GM12878 (cell line): ENCODE data around the gene CPNE5. TPM values are rescaled to one million over a fixed set of nuclear protein-coding genes. Genes with fewer than 3 reads are reported as not detected.

Experiments
- ATAC-seq: fragments of 200-7000 bp; cut with Tn5 transposase; 3 replicates; pipeline ENCODE4 v1.9.1; 2020; ENCODE audit warnings: mild to moderate bottlenecking, moderate library complexity
- BruUV-seq: library from RNA; stranded (reverse); fragments of 400-500 nt; replicated peaks from 2 replicates; lab custom pipeline; 2021; lab: Mats Ljungman, UMichigan
- CTCF ChIA-PET: fragments of 300-600 bp; sonication (Branson Sonifier 250); formaldehyde crosslinking; extraction: SDS; loops from one replicate; lab custom pipeline; 2021; ENCODE audit warnings: inconsistent platforms; lab: Yijun Ruan, JAX
- POLR2A ChIA-PET: fragments of 350-600 bp; formaldehyde crosslinking; extraction: SDS; loops from one replicate; lab custom pipeline; 2021; ENCODE audit warnings: inconsistent platforms; lab: Charles Lee
- RAD21 ChIA-PET: fragments of 300-600 bp; sonication (Branson Sonifier 250); formaldehyde crosslinking; loops from one replicate; lab custom pipeline; 2023; ENCODE audit warnings: antibody characterized with exemption; ENCODE audit not compliant: unreplicated experiment; lab: Charles Lee
- SMC1A ChIA-PET: fragments of 300-600 bp; sonication (Branson Sonifier 250); formaldehyde crosslinking; loops from one replicate; lab custom pipeline; 2023; ENCODE audit not compliant: unreplicated experiment, uncharacterized antibody; lab: Charles Lee
- DNase-seq: peaks from one replicate; pipeline ENCODE4 v3.0.0-alpha.2; 2011; ENCODE audit warnings: low read depth, low spot score
- FAIRE-seq: peaks from 3 replicates; lab custom pipeline; 2011; peaks lifted over from hg19 to GRCh38; lab: Jason Lieb, UNC
- H2AFZ ChIP-seq: 2 replicates; pipeline ENCODE4 v1.6.0; 2011; ENCODE audit warnings: low read depth, low read length, control low read depth; ENCODE audit not compliant: control insufficient read depth
- H3K27ac ChIP-seq: 2 replicates; pipeline ENCODE4 v1.5.1; 2011; ENCODE audit warnings: control low read depth; ENCODE audit not compliant: control insufficient read depth, insufficient read depth
- H3K27me3 ChIP-seq, 2 experiments: replicated peaks in 1 of 2; 2 replicates each; pipeline versions ENCODE4 v1.6.0 to v1.6.1; 2011; ENCODE audit warnings: low read length in 1 of 2; ENCODE audit not compliant: control insufficient read depth in 2 of 2, insufficient read depth in 2 of 2
- H3K36me3 ChIP-seq, 2 experiments: 2 replicates each; pipeline ENCODE4 v1.5.1; 2011; ENCODE audit warnings: low read length in 1 of 2; ENCODE audit not compliant: control insufficient read depth in 2 of 2, insufficient read depth in 2 of 2
- H3K4me1 ChIP-seq: 2 replicates; pipeline ENCODE4 v1.6.1; 2011; ENCODE audit warnings: mild to moderate bottlenecking, low read length, moderate library complexity, mixed read lengths; ENCODE audit not compliant: control insufficient read depth, insufficient read depth
- H3K4me2 ChIP-seq: 2 replicates; pipeline ENCODE4 v1.6.0; 2011; ENCODE audit warnings: control low read depth; ENCODE audit not compliant: control insufficient read depth, insufficient read depth
- H3K4me3 ChIP-seq: fragments of 200-600 bp; sonication (generic); 2 replicates; pipeline ENCODE4 v1.5.1; 2016
- H3K79me2 ChIP-seq: 2 replicates; pipeline ENCODE4 v1.6.0; 2011; ENCODE audit warnings: low read length; ENCODE audit not compliant: control insufficient read depth, insufficient read depth
- H3K9ac ChIP-seq: 2 replicates; pipeline ENCODE4 v1.8.0; 2011; ENCODE audit warnings: low read length, control low read depth, mixed read lengths; ENCODE audit not compliant: control insufficient read depth, insufficient read depth
- H3K9me3 ChIP-seq: replicated peaks from 3 replicates; pipeline ENCODE4 v1.5.1; 2011; ENCODE audit warnings: mild to moderate bottlenecking, low read length; ENCODE audit not compliant: control insufficient read depth, insufficient read depth
- H4K20me1 ChIP-seq: 2 replicates; pipeline ENCODE4 v1.6.0; 2011; ENCODE audit not compliant: control insufficient read depth, insufficient read depth
- HDAC2 ChIP-seq: fragments of 200-600 bp; sonication (generic); IDR thresholded peaks from 2 replicates; pipeline ENCODE4 v1.6.1; 2017
- IRF3 ChIP-seq: fragments of 450-650 bp; IDR thresholded peaks from 2 replicates; pipeline ENCODE4 v1.6.1; 2014; ENCODE audit warnings: mild to moderate bottlenecking
- MYC ChIP-seq: IDR thresholded peaks from 2 replicates; pipeline ENCODE4 v1.6.1; 2011; ENCODE audit warnings: mild to moderate bottlenecking, low read length, moderate library complexity, inconsistent platforms; ENCODE audit not compliant: insufficient read depth, insufficient replicate concordance, insufficient read length, severe bottlenecking
- NFYB ChIP-seq: IDR thresholded peaks from 2 replicates; pipeline ENCODE4 v1.6.1; 2011; ENCODE audit warnings: low read depth, mild to moderate bottlenecking, low read length, improper control_type of control experiment, moderate library complexity; ENCODE audit not compliant: insufficient read depth
- SIX5 ChIP-seq: IDR thresholded peaks from 2 replicates; pipeline ENCODE4 v1.6.1; 2011; ENCODE audit warnings: mild to moderate bottlenecking, low read depth, low read length, moderate library complexity; ENCODE audit not compliant: severe bottlenecking
- ZNF592 ChIP-seq: fragments of 450-650 bp; IDR thresholded peaks from 2 replicates; pipeline ENCODE4 v1.6.1; 2017; ENCODE audit warnings: mild to moderate bottlenecking, moderate library complexity
- WGBS: methylation state at CpG from one replicate; pipeline ENCODE4 v1.1.6; 2016; ENCODE audit warnings: low lambda C conversion rate; ENCODE audit not compliant: insufficient replicate concordance, insufficient coverage; ENCODE audit errors: missing lambda C conversion rate; 5-methylcytosine and 5-hydroxymethylcytosine counted together
- in situ Hi-C: fragments of 300-500 bp; cut with MboI; formaldehyde crosslinking; loops from 9 replicates; pipeline ENCODE4 v1.14.3; 2018; ENCODE audit warnings: mixed read lengths
- intact Hi-C: fragments of 100-400 bp; cut with micrococcal nuclease; formaldehyde crosslinking; loops from one replicate; pipeline ENCODE4 v1.14.2; 2022; ENCODE audit not compliant: unreplicated experiment
- polyA plus RNA-seq, 11 experiments: library from polyadenylated mRNA; depleted of rRNA in 4 of 11; unstranded in 6 of 11; stranded (reverse) in 5 of 11; fragments of >200 nt; fragmentation: Nextera tagmentation in 4 of 11; fragmentation: Illumina TruSeq in 1 of 11; extraction: Ambion mirVana in 4 of 11; extraction: Trizol in 1 of 11; gene quantifications; 1 replicate in 1 of 11; 2 replicates in 10 of 11; pipeline versions ENCODE4 v1.2.1 to v1.2.3, GENCODE V29; 2011 to 2016; ENCODE audit warnings: inconsistent platforms in 2 of 11, missing spikeins in 2 of 11, low read depth in 1 of 11
- total RNA-seq, 4 experiments: library from RNA; depleted of rRNA in 3 of 4; stranded (reverse); fragments of >200 nt in 3 of 4; fragmentation: Illumina TruSeq in 1 of 4; extraction: Trizol in 1 of 4; gene quantifications; 2 replicates each; pipeline versions ENCODE4 v1.2.1 to v1.2.3, GENCODE V29; 2013 to 2021

The CPNE5 gene
- total and polyA plus RNA-seq, 10 of the 15 experiments (the other 5 are each of a cell fraction or from before 2014, with no cell fraction given) = 2.4 to 39.1 (median 18.2) TPM

- ChIA-PET SMC1A (interaction anchor here (0.6 kb wide), 1 partner anchor 205 kb away, joined by 3 read pairs; no protein-coding TSS in a partner anchor), POLR2A (interaction anchor here (0.9 kb wide), 1 partner anchor 9 kb away, joined by 4 read pairs; no protein-coding TSS in a partner anchor), RAD21 (no interaction called here), CTCF (interaction anchor here (1.0 kb wide), 1 partner anchor 194 kb away, joined by 3 read pairs; no protein-coding TSS in a partner anchor)
- Histone ChIP-seq H3K79me2 (no peaks in the 10 kb centered on the region), H3K27ac (no peak overlapping the region), H3K4me2 (no peak overlapping the region), H3K4me1 (no peaks in the 10 kb centered on the region), H3K9me3 (no peaks in the 10 kb centered on the region), H3K36me3 (no peaks in the 10 kb centered on the region), H3K27me3 (no peaks in the 10 kb centered on the region), H3K9ac (no peak overlapping the region), H4K20me1 (no peaks in the 10 kb centered on the region), H2AFZ (no peak overlapping the region), H3K4me3 (no peak overlapping the region)
- ATAC-seq = no peak
- no TSS peak for BruUV-seq
- in situ Hi-C loops (no loop called here), intact Hi-C loops (no loop called here)
- no peak for DNase-seq
- no peak for FAIRE-seq
- no peak for TF ChIP-seq IRF3
- no peak for TF ChIP-seq SIX5
- TF ChIP-seq ZNF592 = no peak
- no peak for TF ChIP-seq HDAC2
- TF ChIP-seq MYC = no peak
- TF ChIP-seq NFYB = no peak
- 62% methylated on average over 12 of the region's 12 CpGs for WGBS
Observed at GRCh38 chr6:36823421-36824096, 15.7 kb downstream of the CPNE5 start.
